Right ventricle myocardium superior (tissue), 1 donor: Measurements from ENCODE around the gene FAM83D. TPM values are rescaled to one million over a fixed set of nuclear protein-coding genes. Genes with fewer than 3 reads are reported as not detected.
A peak's percentile ranks its signal among the peaks of the same experiment; 100 is the strongest.
"Not testable (repeated sequence)": the region's sequence is repeated elsewhere in the genome, so short reads cannot be mapped to it uniquely, and the experiment has no call there.

Experiments
- ATAC-seq: fragments of 200-7000 bp; cut with Tn5 transposase; one replicate; pipeline ENCODE4 v1.9.1; 2020; ENCODE audit warnings: mild to moderate bottlenecking; ENCODE audit not compliant: poor library complexity
- DNase-seq: peaks from one replicate; pipeline ENCODE4 v3.0.0-alpha.2; 2020
- intact Hi-C: fragments of 100-400 bp; cut with DNase I; formaldehyde crosslinking; loops from one replicate; pipeline ENCODE4 v1.11.2; 2022
- total RNA-seq: library from RNA; stranded (reverse); fragmentation: NEBNext Ultra II Directional; extraction: Animal tissue kit (Norgen Biotek cat#: 25700); gene quantifications from one replicate; pipeline ENCODE4 v1.2.1, GENCODE V29; 2021
- donor health status: DM: no; HTN: yes; CAD: no; lungs with severe emphysema.

FAM83D gene
- total RNA-seq, 1 donor from 2014 or later, result 0.35 TPM

DNA sequence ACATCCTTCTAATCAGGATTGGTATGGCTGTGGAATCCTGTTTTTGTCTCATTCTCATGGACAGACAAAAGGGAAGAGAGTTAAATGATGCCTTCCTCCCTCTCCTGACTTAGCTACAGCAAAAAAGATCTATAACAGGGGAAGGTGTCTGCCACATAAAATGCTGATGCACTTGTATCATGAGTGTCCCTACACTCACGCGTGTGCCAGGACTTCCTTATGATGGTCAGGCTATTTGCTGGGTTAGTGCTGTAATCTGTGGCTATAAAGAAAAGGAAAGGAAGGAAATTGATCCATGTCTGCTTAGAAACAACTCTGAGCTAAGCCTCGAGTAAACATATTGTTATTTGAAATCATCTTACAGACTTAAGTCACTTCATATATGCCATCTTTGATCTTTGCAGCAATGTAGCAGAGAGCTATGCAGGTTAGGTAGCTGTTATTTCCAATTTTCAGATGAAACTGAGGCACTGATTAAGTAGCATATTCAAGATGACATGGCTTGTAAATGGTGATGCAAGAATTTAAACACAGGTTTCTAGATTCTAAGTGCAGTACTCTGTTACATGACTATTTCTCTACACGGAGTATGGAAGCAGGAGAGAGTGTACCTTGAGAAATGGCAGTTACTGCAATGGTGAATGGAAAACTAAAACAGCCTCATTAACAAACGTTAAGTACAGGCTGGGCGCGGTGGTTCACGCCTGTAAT is 27.6 kb downstream of the FAM83D start:
- ATAC-seq, result no peak
- intact Hi-C loops, result no loop called here

DNA sequence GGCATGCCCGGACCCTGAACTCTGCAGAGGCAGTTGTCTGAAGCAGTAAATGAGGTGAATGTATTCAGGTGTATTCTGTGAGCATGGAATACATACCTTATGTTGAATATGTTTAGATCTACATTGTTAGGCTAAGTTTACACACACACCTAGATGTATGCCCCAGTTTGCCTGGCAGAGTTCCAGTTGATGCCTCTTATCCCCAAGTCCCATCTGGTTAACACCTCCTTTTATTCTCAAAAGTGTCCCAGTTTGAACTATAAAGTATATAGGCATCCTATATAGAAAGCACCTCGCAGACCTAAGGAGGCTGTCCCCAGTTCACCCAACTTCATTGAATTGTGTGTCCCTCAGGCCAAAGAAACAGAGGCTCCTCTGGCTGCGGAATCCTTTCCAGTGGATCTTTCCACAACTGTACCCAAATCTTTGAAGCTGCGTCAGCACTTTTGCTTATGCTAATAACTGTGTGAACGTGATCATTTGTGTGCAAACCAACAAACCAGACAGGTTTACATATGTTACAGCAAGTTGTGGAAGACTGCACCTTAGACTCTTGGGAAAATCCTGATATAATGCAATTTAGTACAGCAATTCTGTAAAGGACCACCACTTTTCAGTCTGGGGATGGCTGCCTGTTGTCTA is 31.1 kb downstream of the FAM83D start:
- intact Hi-C loops, result no loop called here
- DNase-seq (no peak), ATAC-seq (no peak)

More for the DNA sequence above, 27.6 kb downstream of the FAM83D start:
- DNase-seq, result no peak

DNA sequence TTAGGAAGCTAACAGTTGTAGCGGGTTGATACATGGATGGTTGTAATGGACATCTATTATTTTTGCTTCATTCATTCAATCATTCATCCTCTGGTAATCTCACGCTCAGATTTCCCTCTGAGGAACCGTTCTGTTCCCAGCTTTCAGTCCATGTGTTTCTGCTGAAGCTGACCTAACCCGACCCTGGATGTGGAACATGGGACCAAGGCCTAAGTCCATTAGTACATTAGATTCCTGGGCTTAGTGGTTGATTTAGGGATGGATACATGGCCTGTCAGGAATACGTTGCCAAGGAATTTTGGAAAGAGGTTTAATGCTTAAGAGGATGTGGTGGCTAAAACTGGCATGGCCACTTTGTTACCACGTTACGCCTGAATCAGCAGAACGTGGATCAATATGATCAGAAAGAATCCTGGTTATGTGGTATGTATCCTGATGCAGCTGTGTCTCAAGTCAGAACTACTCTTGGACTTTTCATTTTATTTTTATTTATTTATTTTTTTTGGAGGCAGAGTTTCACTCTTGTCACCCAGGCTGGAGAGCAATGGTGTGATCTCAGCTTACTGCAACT is 31.8 kb downstream of the FAM83D start:
- intact Hi-C loops, result no loop called here
- ATAC-seq (no peak), DNase-seq (no peak)

DNA sequence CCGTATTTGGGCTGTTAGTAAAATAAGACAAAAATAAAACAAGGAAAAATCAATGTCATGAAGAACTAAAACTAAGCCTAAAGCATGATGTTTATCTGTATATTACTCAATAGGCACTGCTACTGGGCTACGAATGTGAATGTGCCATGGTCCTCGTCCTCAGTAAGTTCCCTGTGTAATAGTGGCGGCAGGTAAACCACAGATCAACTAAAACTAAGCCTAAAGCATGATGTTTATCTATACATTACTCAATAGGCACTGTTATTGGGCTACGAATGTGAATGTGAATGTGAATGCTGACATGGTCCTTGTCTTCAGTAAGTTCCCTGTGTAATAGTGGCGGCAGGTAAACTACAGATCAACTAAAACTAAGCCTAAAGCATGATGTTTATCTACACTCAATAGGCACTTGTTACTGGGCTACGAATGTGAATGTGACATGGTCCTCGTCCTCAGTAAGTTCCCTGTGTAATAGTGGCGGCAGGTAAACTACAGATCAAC is 34.0 kb downstream of the FAM83D start:
- DNase-seq, ATAC-seq, intact Hi-C loops: not testable (repeated sequence)

DNA sequence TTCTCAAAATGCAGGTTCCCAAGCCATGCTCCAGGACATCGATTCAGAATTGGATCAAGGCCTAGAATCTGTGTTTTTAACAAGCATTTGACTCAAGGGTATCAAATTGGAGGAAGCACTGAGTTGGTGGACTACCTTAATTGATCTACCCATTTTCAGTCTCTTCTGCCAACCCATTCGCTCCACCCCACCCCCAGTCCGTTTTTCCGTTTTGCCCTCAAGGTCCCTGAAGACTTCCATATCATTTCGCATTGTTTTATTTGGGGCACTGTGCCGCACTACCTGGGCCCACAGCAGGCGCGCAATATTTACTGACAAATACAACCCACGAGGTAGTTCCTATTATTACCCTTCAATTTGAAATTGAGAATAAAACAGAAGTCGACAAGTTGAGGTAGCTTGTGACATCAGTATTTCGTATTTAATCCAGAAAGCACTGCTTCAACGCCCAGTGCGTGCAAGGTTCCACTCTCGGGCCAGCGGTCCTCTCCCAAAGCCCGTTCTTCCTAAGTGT is 35.4 kb downstream of the FAM83D start:
- DNase-seq (no peak), ATAC-seq (no peak)
- intact Hi-C loops, result no loop called here

DNA sequence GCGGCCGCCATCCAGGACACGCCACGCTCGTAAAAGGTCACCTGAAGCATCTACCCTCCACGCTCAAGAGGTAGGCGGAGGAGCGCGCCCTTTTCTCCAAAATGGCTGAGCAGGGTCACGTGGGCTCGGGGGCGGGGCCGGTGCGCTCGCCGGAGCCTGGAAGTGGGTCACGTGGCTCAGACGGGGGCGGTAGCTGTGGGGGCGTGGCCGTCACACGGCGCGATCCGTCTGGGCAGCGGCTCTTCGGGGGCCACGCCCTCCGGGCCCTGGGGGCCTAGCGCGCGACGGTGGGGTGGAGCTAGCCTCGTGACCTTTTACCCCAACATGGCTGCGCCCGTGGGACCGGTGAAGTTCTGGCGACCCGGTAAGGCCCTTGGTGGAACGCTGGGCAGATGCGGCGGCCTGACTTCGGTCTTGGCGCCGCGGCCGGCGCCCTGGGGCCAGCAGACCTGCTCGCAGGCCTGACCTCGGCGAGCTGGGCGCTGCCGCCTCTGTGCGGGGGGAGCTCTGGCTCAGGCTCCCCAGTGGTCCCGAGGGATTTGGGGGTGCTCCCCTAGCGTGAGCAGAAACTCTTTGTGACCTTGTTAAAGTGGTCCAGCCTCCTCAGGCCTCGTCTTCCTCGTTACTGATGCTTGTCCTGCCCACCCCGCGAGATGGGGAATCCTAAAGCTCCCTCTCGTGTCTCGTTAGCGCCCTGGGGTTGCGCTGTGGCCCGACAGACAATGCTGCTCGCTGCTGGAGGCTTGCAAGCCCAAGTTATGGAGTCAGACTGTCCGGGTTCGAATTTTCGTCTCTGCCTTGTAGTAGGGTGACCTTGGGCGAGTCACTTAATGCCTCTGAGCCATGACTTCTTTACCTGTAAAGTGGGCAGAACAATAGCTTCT is 36.1 kb downstream of the FAM83D start, which contains the start of gene DHX35:
DHX35 (plus strand) TSS at position 301 of the 884 bp plus-strand sequence; CDS start at position 325, 24 bp downstream.
- ATAC-seq, result peak; percentile 100
- peak; percentile 99 for DNase-seq
- intact Hi-C loops, result no loop called here

DNA sequence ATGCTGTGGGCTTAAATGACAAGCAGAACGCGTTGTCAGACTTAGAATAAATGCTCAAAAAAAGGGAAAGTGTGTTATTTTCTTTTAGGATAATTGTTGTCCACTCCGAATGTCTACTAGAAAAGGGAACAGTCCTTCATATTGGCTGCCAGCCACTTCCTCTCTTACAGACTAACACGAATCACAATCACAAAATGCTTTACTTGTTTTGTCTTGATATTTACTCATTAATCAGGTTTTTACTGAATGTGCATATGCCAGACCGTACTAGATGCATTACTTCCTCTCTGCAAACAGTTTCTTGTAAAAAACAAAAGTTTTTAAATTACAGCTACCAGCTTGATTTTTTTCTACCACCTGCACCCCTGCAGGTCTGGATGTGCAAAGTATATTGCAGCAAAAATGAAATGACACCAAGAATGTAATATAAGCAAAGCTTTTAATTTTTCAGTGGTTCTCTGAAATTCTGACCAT is 36.7 kb downstream of the FAM83D start:
- intact Hi-C loops, result no loop called here
- DNase-seq, result no peak
- ATAC-seq, result no peak

DNA sequence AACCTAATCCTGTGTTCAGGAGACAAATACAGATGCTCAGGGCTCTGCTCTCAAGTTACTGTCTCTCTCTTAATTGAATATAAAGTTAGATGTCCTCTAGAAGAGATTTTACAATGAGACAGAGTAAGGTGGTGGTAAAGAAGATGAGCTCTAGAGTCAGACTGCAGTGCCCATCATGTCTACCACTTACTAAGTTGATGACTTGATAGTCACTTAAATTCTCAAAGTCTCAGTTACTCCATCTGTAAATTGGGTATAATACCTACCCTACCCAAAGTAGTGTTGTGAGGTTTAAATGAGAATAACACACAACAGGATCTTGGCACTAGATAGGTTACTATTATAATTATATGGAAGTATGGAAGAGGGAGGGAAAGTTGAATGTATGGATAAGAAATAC is 37.5 kb downstream of the FAM83D start:
- intact Hi-C loops, result no loop called here
- DNase-seq, result no peak
- ATAC-seq, result no peak

DNA sequence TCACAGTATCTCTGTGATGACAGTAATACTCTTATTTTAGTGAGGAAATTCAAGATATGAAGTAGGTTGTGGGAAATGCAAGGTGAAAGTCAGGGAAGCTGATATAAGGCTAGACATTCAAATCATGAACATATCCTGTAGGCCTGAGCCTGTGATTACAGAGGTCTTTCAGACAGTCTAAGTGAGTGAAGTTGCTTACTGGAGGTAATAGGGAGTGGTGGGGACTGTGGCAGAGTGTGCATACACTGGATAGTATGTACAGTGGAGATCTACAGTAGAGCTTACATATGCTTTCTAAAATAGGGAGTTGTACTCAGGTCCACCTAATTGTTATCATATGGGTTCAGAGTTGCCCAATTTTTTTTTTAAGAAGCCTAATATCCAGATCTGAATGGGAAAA is 39.0 kb downstream of the FAM83D start:
- no peak for ATAC-seq
- no peak for DNase-seq
- intact Hi-C loops, result no loop called here

DNA sequence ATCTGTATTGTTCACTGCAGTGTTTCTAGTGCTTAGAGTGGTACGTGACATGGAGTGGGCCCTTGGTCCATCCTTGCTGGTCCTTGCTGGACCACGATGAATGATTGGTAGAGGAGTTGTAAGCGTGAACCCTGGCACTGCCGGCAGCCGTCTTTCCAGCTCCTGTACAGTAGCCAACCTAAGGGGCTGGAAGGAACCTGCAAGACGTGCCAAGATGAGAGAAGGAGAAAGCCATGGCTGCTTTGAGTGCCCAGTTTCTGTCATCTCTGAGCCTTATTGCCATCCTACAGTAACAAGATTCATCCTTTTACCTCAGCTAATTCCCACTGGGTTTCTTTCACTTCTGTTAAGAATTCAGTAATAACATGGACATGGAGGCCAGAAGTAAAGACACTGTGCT is 41.9 kb downstream of the FAM83D start:
- intact Hi-C loops, result no loop called here
- DNase-seq (no peak), ATAC-seq (no peak)

DNA sequence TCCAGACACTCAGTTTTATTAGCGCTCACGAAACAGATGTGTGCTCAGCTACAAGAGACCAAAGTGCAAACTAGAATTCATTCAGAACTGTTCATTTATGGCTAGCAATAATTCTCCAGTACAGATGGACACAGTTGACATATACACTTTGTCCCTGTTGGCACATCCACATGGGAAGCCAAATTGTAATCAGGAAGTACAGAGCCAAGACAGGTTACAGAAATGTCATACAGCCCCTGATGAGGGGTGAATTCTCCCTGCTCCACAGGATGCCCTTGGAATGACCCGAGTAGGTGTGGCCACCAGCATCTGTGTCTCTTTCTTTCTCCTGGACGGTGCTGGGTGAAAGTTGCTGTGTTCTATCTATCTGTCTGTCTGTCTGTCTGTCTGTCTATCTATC is 43.5 kb downstream of the FAM83D start:
- peak; percentile 44 for ATAC-seq
- intact Hi-C loops, result no loop called here
- no peak for DNase-seq

DNA sequence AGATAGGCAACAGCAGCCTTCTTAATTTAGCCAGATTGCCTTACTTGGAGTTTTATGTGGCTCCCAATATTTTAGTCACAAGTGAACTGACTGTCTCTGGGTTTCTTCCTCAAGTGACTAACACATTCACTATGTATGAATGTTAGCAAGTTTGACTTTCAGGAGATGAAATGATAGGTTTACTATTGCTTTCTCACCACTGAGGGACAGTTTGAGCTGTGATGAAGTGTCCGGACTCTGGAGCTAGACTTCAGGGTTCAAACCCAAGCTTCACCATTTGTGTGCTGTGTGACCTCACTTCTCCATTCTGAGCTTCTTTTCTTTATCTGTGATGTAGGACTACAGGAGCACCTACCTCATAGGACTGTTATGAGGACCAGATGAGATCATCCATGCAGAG is 44.1 kb downstream of the FAM83D start:
- DNase-seq (no peak), ATAC-seq (no peak)
- intact Hi-C loops, result no loop called here

DNA sequence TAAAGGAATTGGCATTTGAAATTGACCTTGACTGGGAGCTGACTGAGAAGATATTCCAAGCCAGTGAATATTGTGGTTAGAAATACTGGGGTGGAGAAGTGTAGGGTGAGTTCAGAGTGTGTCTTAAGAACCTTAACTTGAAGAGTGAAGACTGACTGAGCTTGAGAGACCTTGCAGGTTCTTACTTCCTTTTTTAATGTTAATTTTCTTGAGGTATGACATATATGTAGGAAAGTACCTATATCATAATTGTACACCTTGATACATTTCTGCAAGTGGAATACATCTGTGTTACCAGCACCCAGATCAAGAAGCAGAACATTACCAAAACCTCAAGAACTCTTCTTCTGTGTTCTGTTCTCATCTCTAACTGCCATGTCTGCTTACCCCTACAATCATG is 46.9 kb downstream of the FAM83D start:
- no peak for ATAC-seq
- intact Hi-C loops, result no loop called here

DNA sequence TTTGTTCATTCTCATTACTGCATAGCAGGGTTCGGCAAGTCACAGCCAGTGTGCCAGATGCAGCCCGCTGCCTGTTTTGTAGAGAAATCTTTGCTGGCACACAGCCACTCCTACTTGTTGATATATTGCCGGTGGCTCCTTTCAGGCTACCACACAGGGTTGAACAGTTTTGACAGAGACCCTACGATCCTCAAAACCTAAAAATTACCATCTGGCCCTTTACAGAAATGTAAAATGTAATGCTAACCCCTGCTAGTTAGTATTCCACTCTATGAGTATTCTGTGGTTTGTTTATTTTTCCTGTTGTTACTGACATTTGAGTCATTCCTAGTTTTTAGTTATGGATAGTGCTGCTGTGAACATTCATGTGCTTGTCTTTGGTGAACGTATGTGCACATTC is 47.4 kb downstream of the FAM83D start:
- intact Hi-C loops, result no loop called here
- ATAC-seq (peak; percentile 82), DNase-seq (peak; percentile 54)

More for the DNA sequence above, 46.9 kb downstream of the FAM83D start:
- DNase-seq, result no peak

DNA sequence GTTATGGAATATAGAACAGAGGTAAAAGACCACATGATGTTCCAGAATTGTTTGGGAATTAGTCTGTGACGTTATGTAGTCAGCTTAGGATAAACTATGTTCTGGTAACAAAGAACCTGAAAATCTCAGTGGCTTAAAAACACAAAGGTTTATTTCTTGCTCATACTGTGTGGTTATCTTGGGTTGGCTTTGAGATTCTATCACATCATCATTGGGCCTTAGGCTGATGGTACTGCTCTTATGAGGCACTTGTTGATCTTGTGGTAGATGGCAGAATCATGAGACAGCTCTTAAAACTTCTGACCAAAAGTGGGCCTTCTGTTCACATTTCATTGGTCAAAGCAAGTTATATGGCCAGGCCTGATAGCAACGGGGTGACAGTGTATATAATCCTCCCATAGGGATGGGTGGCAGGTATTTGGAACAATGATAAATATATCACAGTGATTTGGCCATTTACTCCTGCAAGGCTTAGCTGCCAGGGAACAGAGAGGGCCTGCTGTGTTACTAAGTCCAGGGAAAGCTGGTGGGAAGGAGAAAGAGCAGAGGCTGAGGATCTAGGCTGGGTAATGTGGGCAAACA is 49.4 kb downstream of the FAM83D start:
- ATAC-seq, result no peak
- no peak for DNase-seq
- intact Hi-C loops, result no loop called here

DNA sequence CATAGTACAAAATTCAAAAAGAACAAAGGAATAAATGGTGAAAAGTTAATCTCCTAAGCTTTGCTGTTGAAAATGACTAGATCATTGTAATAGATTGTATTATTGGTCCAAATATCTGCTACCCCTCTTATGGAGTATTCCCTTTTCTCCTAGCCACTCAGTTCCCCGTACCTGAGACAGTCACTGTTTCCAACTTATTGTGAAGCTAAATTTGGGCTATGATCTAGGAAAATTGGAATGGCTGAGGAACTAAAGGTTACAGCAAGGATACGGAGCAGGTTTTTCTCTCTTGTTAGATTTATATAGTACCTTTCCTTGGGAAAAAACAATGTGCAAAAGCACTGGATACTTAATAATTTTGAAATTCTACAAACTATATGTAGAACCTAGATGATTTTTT is 53.2 kb downstream of the FAM83D start:
- DNase-seq, result no peak

DNA sequence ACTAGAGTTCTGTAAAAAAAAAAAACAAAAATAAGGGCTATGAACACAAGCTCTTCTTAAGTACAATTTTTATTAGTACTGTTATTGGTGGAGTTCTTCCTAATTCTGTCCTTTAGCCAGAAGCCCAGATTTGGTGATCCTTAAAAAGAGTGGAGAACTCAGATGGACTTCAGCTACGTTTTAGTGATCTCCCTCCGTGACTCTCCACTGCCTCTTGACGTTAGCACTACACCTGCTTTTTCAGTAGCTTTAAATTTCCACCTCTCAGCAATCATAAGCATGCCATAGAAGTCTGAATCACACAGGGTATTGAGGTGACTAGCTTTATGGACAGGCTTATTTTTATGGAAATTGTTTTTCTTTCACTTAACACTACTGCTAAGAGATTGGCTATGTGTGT is 53.6 kb downstream of the FAM83D start:
- peak; percentile 34 for ATAC-seq
- intact Hi-C loops, result no loop called here
- DNase-seq, result no peak

More for the DNA sequence above, 53.2 kb downstream of the FAM83D start:
- peak; percentile 65 for ATAC-seq
- intact Hi-C loops, result no loop called here

DNA sequence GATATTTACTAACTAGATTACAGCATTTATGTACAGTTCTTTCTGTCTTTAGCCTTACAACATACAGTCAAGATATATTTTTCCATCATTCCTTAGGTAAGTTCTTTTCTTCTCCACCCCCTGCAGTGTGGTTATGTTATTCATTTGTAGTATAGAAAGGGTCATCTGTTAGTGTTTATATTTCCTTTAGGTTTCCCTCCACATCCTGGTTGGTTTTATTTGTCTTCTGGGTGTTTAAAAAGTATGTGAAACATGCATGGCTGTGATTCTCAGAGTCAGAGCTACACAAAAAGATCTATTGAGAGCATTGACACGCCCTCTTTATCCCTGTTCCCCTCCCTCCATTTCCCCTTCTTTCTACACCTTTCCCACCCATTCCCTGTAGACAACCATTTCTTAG is 56.1 kb downstream of the FAM83D start:
- ATAC-seq, result no peak
- intact Hi-C loops, result no loop called here

More for the DNA sequence above, 56.1 kb downstream of the FAM83D start:
- no peak for DNase-seq
